Measurements from ENCODE around the gene SOAT2.

DNA sequence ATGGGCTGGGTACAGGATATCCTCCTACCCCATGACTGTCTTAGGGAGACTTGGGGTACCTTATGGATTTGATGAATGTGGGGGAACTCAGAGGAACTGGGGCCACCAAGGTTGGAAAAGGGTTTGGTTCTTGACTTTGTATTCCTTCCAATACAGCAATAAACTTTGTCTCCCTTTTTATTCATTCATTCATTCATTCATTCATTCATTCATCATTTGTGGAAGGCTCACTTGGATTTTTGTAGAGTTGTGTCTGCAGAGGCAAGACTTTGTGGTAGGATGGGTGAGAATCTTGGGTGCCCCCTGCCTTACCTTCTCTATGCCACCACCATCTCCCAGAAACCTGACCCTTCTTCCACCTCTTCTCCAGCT, 21.1 kb downstream of the SOAT2 start:
- no peak for TF ChIP-seq SP1 (IDR thresholded peaks at IDR 0.05)
- TF ChIP-seq, protein P1, sequence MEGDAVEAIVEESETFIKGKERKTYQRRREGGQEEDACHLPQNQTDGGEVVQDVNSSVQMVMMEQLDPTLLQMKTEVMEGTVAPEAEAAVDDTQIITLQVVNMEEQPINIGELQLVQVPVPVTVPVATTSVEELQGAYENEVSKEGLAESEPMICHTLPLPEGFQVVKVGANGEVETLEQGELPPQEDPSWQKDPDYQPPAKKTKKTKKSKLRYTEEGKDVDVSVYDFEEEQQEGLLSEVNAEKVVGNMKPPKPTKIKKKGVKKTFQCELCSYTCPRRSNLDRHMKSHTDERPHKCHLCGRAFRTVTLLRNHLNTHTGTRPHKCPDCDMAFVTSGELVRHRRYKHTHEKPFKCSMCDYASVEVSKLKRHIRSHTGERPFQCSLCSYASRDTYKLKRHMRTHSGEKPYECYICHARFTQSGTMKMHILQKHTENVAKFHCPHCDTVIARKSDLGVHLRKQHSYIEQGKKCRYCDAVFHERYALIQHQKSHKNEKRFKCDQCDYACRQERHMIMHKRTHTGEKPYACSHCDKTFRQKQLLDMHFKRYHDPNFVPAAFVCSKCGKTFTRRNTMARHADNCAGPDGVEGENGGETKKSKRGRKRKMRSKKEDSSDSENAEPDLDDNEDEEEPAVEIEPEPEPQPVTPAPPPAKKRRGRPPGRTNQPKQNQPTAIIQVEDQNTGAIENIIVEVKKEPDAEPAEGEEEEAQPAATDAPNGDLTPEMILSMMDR (IDR thresholded peaks at IDR 0.05; ENCODE audit: low read depth, low read length, missing input control): no peak
- TF ChIP-seq TAF1 (conservative IDR thresholded peaks at IDR 0.05): no peak
- TF ChIP-seq, protein P2, sequence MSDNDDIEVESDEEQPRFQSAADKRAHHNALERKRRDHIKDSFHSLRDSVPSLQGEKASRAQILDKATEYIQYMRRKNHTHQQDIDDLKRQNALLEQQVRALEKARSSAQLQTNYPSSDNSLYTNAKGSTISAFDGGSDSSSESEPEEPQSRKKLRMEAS (IDR thresholded peaks at IDR 0.05): no peak
- no peak for TF ChIP-seq GABPA (IDR thresholded peaks at IDR 0.05 in 1 of 2, conservative IDR thresholded peaks at IDR 0.05 in 1 of 2)
- TF ChIP-seq, protein P3, sequence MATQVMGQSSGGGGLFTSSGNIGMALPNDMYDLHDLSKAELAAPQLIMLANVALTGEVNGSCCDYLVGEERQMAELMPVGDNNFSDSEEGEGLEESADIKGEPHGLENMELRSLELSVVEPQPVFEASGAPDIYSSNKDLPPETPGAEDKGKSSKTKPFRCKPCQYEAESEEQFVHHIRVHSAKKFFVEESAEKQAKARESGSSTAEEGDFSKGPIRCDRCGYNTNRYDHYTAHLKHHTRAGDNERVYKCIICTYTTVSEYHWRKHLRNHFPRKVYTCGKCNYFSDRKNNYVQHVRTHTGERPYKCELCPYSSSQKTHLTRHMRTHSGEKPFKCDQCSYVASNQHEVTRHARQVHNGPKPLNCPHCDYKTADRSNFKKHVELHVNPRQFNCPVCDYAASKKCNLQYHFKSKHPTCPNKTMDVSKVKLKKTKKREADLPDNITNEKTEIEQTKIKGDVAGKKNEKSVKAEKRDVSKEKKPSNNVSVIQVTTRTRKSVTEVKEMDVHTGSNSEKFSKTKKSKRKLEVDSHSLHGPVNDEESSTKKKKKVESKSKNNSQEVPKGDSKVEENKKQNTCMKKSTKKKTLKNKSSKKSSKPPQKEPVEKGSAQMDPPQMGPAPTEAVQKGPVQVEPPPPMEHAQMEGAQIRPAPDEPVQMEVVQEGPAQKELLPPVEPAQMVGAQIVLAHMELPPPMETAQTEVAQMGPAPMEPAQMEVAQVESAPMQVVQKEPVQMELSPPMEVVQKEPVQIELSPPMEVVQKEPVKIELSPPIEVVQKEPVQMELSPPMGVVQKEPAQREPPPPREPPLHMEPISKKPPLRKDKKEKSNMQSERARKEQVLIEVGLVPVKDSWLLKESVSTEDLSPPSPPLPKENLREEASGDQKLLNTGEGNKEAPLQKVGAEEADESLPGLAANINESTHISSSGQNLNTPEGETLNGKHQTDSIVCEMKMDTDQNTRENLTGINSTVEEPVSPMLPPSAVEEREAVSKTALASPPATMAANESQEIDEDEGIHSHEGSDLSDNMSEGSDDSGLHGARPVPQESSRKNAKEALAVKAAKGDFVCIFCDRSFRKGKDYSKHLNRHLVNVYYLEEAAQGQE (IDR thresholded peaks at IDR 0.05): no peak
- TF ChIP-seq YY1 (IDR thresholded peaks at IDR 0.05): no peak
